Subcutaneous adipose tissue (tissue), 4 donors: Measurements from ENCODE around the gene KIF5A. TPM values are rescaled to one million over a fixed set of nuclear protein-coding genes. Genes with fewer than 3 reads are reported as not detected.

Experiments used
- total RNA-seq, 4 donors: library from RNA; depleted of rRNA; stranded (reverse); fragments of >200 nt; gene quantifications; one replicate each; pipeline ENCODE4 v1.1.0, GENCODE V29; 2016
- TF ChIP-seq, protein P1 (sequence below): fragments of 450-650 bp; IDR thresholded peaks from one replicate; pipeline ENCODE4 v1.5.1; 2016; ENCODE audit warnings: low read depth, mild to moderate bottlenecking, control low read depth, antibody characterized with exemption, moderate library complexity

KIF5A gene
- total RNA-seq, 4 donors from 2014 or later, result 0.17 to 0.38 TPM; not detected in 2

DNA sequence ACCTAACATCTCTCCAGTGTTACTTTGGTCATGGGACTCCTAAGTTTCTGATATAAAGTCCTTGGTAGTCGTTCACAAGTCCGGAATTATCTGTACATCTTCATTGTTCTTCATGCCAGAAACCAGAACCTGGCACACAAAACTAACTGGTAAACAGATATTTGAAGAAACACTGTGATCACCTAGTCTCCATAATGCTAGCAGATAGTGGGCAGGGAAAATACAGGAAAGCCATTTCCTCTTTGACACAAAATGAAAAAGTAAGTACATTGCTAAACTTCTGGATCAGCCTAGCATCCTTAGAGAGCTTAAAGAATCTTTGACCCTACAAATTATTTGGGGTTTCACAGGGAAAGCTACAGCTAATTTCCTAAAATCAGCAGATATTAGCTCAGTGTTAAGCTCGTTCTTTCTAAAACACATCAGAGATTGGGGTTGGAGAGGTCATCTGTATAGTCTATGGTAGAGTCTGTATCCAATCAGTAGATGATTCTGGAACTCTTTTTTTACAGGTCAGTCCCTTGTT, 34.4 kb upstream of the KIF5A start:
- TF ChIP-seq, protein P1, sequence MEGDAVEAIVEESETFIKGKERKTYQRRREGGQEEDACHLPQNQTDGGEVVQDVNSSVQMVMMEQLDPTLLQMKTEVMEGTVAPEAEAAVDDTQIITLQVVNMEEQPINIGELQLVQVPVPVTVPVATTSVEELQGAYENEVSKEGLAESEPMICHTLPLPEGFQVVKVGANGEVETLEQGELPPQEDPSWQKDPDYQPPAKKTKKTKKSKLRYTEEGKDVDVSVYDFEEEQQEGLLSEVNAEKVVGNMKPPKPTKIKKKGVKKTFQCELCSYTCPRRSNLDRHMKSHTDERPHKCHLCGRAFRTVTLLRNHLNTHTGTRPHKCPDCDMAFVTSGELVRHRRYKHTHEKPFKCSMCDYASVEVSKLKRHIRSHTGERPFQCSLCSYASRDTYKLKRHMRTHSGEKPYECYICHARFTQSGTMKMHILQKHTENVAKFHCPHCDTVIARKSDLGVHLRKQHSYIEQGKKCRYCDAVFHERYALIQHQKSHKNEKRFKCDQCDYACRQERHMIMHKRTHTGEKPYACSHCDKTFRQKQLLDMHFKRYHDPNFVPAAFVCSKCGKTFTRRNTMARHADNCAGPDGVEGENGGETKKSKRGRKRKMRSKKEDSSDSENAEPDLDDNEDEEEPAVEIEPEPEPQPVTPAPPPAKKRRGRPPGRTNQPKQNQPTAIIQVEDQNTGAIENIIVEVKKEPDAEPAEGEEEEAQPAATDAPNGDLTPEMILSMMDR, result no peak

DNA sequence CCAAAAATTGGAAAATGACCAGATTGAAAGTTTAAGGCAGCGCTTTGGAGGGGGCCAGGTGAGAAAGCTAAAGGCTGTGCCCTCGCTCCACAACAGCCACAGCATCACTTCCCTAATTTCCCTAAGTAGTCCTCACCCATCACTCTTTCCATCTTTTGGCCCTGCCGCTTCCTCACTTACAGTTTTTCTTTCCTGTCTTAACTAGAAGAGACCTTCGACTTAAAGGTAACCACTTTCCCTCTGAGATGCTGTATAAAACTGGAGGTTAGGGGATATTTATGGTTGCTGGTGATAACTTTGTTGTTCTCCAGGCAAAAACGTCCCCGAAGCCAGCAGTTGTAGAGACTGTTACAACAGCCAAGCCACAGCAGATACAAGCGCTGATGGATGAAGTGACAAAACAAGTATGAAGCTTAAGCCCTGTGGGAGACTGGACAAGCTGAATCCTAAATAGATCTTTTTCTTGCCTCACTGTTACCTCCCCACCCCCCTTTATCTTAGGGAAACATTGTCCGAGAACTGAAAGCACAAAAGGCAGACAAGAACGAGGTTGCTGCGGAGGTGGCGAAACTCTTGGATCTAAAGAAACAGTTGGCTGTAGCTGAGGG, 33.8 kb upstream of the KIF5A start:
- TF ChIP-seq, protein P1, result no peak

- TF ChIP-seq, protein P1, result no peak
These were observed 33.2 kb upstream of the KIF5A start for GRCh38 chr12:57516617-57517153.

GRCh38 chr12:57517187-57517586, 32.7 kb upstream of the KIF5A start:
- TF ChIP-seq, protein P1, result no peak

GRCh38 chr12:57518176-57518919, 31.5 kb upstream of the KIF5A start:
- TF ChIP-seq, protein P1, result no peak

DNA sequence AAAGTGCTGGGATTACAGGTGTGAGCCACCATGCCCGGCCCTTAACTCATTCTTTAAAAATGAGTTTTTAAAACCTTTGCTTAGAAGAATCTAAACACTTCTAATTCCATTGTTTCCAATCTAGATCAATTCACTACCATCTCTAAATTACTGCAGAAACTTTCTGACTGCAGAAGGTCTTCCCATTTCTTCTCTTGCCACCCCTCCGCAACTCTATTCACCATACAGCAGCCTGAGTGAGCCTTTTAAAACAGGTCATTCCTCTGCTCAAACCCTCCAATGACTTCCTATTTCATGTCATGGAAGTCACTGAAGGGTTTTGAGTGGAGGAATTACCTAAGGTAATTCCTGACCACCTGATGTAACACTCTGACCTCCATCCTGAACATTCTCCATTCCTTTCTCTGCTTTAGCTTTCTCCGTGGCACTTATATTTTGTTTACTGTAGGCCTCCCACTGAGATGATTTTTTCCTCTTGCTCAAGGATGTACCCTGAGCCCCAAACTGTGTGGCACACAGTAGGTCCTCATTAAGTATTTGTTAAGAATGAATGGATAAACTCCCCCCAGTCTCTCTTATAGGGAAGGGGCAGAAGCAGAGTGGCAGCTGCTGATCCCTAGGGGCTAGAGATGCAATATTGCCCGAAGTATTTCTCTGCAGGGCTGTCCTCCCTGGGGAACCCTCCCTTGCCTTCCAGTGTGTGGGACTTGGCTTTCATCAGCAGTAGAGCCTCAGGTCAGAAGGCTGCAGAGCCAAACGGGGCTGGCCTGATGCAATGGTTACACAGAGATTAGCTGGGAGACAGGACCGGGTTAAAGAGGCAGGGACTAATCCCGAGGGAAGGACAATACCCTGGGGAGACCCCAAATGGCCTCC, 30.7 kb upstream of the KIF5A start:
- TF ChIP-seq, protein P1, result no peak

- TF ChIP-seq, protein P1, result no peak
These were observed 30.1 kb upstream of the KIF5A start for GRCh38 chr12:57519796-57520052.
